ENCODE data around the gene FNDC3B. TPM values are rescaled to one million over a fixed set of nuclear protein-coding genes. Genes with fewer than 3 reads are reported as not detected.

The FNDC3B gene
- total and polyA plus RNA-seq, 2 donors (not counting 1 experiment from before 2014, with no cell fraction given), result 1.2 to 9.2 TPM

DNA sequence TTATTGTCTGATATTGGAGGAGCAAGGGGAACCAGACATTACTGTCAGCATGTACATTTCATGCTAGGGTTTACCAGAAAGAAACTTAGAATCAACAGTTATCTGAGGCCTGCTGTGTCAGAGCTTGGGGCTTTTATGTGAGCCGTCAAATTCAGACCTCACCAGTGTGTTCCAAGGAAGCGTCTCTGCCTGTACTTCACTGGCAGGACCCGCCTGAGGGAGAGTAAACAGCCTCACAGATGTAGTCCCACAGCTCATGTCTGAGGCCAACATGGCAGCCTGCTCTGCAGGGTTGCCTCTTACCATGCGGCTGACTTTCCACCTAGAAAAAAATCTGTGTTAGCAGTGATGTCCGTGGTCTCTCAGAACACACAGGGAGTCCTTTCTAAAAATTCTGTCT lies 334.5 kb downstream of the FNDC3B start:
- Mint-ChIP-seq H3K27me3 (no peaks in the 10 kb centered on the region), H3K9me3 (ENCODE audit: insufficient read depth) (no peaks in the 10 kb centered on the region), H3K27ac (no peak overlapping the region), H3K4me1 (no peaks in the 10 kb centered on the region), H3K4me3 (no peak overlapping the region)
- ChIA-PET CTCF (no interaction called here), POLR2A (no interaction called here)
- Histone ChIP-seq H3K27ac (ENCODE audit: low read length in 2 of 2) (no peak overlapping the region), H3K36me3 (replicated peaks in 1 of 2; ENCODE audit: control extremely low read depth in 1 of 2, control insufficient read depth in 1 of 2, extremely low read depth in 1 of 2, insufficient read depth in 2 of 2, low read length in 1 of 2) (no peaks in the 10 kb centered on the region), H3K4me3 (ENCODE audit: control extremely low read depth in 1 of 5, extremely low read depth in 1 of 5, insufficient read depth in 1 of 5, low read depth in 2 of 5, low read length in 4 of 5) (no peak overlapping the region), H3K9ac (ENCODE audit: low read length) (no peak overlapping the region), H3K4me2 (replicated peaks; ENCODE audit: low read depth, low read length, poor library complexity, severe bottlenecking) (no peak overlapping the region), H4K20me1 (ENCODE audit: control insufficient read depth, insufficient read depth, low read length, poor library complexity, severe bottlenecking) (no peaks in the 10 kb centered on the region), H3K4me1 (ENCODE audit: control insufficient read depth in 2 of 2, insufficient read depth in 2 of 2, low read length in 2 of 2) (no peaks in the 10 kb centered on the region), H2AFZ (ENCODE audit: insufficient read depth, low read depth, low read length, poor library complexity, severe bottlenecking) (no peak overlapping the region), H3K79me2 (ENCODE audit: control insufficient read depth, insufficient read depth, low read length) (no peaks in the 10 kb centered on the region), H3K9me3 (ENCODE audit: control extremely low read depth in 1 of 3, control insufficient read depth in 2 of 3, insufficient read depth in 1 of 3, low read length in 2 of 3) (no peaks in the 10 kb centered on the region), H3K27me3 (replicated peaks in 1 of 4; ENCODE audit: control extremely low read depth in 1 of 4, control insufficient read depth in 3 of 4, insufficient read depth in 4 of 4, low read length in 3 of 4) (no peaks in the 10 kb centered on the region)
- TF ChIP-seq EZH2 (IDR thresholded peaks at IDR 0.05; ENCODE audit: borderline replicate concordance, insufficient read depth, low read depth, low read length, poor library complexity, severe bottlenecking), result no peak
- TF ChIP-seq, protein P1, sequence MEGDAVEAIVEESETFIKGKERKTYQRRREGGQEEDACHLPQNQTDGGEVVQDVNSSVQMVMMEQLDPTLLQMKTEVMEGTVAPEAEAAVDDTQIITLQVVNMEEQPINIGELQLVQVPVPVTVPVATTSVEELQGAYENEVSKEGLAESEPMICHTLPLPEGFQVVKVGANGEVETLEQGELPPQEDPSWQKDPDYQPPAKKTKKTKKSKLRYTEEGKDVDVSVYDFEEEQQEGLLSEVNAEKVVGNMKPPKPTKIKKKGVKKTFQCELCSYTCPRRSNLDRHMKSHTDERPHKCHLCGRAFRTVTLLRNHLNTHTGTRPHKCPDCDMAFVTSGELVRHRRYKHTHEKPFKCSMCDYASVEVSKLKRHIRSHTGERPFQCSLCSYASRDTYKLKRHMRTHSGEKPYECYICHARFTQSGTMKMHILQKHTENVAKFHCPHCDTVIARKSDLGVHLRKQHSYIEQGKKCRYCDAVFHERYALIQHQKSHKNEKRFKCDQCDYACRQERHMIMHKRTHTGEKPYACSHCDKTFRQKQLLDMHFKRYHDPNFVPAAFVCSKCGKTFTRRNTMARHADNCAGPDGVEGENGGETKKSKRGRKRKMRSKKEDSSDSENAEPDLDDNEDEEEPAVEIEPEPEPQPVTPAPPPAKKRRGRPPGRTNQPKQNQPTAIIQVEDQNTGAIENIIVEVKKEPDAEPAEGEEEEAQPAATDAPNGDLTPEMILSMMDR (IDR thresholded peaks at IDR 0.05), result no peak
- WGBS (ENCODE audit: insufficient coverage), result 91% methylated on average over 2 of the region's 5 CpGs
- DNase-seq (no peak), ATAC-seq (ENCODE audit: low read depth) (no peak)
- intact Hi-C loops (cut with micrococcal nuclease), result no loop called here

DNA sequence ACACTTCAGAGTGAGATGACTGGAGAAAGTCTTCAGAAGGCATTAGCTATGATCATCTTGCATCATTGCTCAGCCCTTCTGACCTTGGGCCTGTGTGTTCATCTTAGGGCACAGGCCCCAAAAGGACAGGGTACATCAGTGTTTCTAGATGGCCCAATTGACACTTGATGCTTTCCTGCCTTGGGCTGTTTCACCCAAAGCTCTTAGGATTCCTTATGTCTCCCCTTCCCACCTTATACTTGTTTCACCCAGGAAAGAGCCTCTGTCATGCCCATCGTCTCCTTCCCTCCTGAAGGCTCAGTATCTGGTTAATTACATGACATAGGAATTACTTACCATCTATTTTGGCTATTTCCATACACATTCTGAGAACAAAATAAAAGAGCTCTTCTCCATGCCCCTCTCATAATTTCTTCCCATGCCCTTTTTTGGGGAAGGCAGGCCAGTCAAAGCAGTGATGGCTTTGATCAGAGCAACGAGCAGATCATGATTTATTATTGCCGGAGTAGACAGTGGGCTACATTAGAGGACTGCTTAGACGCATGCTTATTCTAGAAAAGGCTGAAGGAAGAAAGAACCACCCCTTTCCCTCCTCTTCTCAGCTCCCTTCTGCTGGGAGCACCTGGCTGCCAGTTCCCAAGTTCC lies 335.9 kb downstream of the FNDC3B start:
- 100% methylated on average over 1 of the region's 4 CpGs for WGBS (ENCODE audit: insufficient coverage)
- H3K9ac ChIP-seq (ENCODE audit: low read length), result no peak overlapping the region
- H3K4me3 ChIP-seq (ENCODE audit: control extremely low read depth in 1 of 5, extremely low read depth in 1 of 5, insufficient read depth in 1 of 5, low read depth in 2 of 5, low read length in 4 of 5), result no peak overlapping the region
- no peak overlapping the region for H3K4me3 Mint-ChIP-seq
- H3K9me3 Mint-ChIP-seq (ENCODE audit: insufficient read depth), result peaks cover under 1% of the 10 kb centered on the region
- no peaks in the 10 kb centered on the region for H3K27me3 ChIP-seq (replicated peaks in 1 of 4; ENCODE audit: control extremely low read depth in 1 of 4, control insufficient read depth in 3 of 4, insufficient read depth in 4 of 4, low read length in 3 of 4)
- H2AFZ ChIP-seq (ENCODE audit: insufficient read depth, low read depth, low read length, poor library complexity, severe bottlenecking), result no peak overlapping the region
- H3K4me1 Mint-ChIP-seq, result no peaks in the 10 kb centered on the region
- POLR2A ChIA-PET, result no interaction called here
- H3K79me2 ChIP-seq (ENCODE audit: control insufficient read depth, insufficient read depth, low read length), result no peaks in the 10 kb centered on the region
- H3K4me1 ChIP-seq (ENCODE audit: control insufficient read depth in 2 of 2, insufficient read depth in 2 of 2, low read length in 2 of 2), result no peaks in the 10 kb centered on the region
- H3K4me2 ChIP-seq (replicated peaks; ENCODE audit: low read depth, low read length, poor library complexity, severe bottlenecking), result no peak overlapping the region
- DNase-seq (no peak), ATAC-seq (ENCODE audit: low read depth) (no peak)
- H3K9me3 ChIP-seq (ENCODE audit: control extremely low read depth in 1 of 3, control insufficient read depth in 2 of 3, insufficient read depth in 1 of 3, low read length in 2 of 3), result peaks cover 0 to 3% (median 0%) of the 10 kb centered on the region in 3 donors
- H3K27ac Mint-ChIP-seq, result no peak overlapping the region
- TF ChIP-seq, protein P1 (IDR thresholded peaks at IDR 0.05), result no peak
- no peak for TF ChIP-seq EZH2 (IDR thresholded peaks at IDR 0.05; ENCODE audit: borderline replicate concordance, insufficient read depth, low read depth, low read length, poor library complexity, severe bottlenecking)
- intact Hi-C loops (cut with micrococcal nuclease), result no loop called here
- H4K20me1 ChIP-seq (ENCODE audit: control insufficient read depth, insufficient read depth, low read length, poor library complexity, severe bottlenecking), result no peaks in the 10 kb centered on the region
- CTCF ChIA-PET, result no interaction called here
- H3K36me3 ChIP-seq (replicated peaks in 1 of 2; ENCODE audit: control extremely low read depth in 1 of 2, control insufficient read depth in 1 of 2, extremely low read depth in 1 of 2, insufficient read depth in 2 of 2, low read length in 1 of 2), result peaks cover 7 to 9% of the 10 kb centered on the region in 2 experiments
- H3K27ac ChIP-seq (ENCODE audit: low read length in 2 of 2), result no peak overlapping the region
- H3K27me3 Mint-ChIP-seq, result no peaks in the 10 kb centered on the region

Measured in B cell (primary cell).